Fibroblast of mammary gland (primary cell): ENCODE results near the gene ARID1B.

Source experiments
- DNase-seq: peaks from one replicate; pipeline ENCODE4 v3.0.0-alpha.2; 2010; ENCODE audit warnings: low read depth
- H3K4me3 ChIP-seq: 2 replicates; pipeline ENCODE4 v1.5.1; 2011; ENCODE audit warnings: low read depth, mild to moderate bottlenecking, low read length, moderate library complexity; ENCODE audit not compliant: control insufficient read depth
- TF ChIP-seq, protein P1 (sequence below): conservative IDR thresholded peaks from 2 replicates; pipeline ENCODE4 v1.5.1; 2011; ENCODE audit warnings: low read depth, low read length, inconsistent platforms; ENCODE audit not compliant: control insufficient read depth, insufficient read depth

ARID1B gene

DNA sequence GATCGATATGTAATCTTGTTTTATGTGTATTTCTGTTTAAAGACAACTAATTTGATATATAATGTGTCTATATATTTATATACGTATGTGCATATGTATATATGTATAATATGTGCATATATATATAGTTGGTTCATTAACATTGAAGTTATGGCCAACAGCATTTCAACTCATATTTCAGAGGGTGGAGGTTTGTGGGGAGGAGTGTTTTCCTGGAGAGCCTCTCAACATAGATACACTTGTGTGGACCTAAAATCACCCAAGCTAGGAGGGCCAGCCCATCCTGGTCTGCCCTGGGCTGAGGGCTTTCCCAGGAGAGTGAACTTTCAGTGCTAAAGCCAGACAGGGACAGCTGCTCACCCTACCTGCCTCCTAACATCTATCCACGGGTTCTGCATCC, 477.4 kb downstream of the ARID1B start:
- TF ChIP-seq, protein P1, sequence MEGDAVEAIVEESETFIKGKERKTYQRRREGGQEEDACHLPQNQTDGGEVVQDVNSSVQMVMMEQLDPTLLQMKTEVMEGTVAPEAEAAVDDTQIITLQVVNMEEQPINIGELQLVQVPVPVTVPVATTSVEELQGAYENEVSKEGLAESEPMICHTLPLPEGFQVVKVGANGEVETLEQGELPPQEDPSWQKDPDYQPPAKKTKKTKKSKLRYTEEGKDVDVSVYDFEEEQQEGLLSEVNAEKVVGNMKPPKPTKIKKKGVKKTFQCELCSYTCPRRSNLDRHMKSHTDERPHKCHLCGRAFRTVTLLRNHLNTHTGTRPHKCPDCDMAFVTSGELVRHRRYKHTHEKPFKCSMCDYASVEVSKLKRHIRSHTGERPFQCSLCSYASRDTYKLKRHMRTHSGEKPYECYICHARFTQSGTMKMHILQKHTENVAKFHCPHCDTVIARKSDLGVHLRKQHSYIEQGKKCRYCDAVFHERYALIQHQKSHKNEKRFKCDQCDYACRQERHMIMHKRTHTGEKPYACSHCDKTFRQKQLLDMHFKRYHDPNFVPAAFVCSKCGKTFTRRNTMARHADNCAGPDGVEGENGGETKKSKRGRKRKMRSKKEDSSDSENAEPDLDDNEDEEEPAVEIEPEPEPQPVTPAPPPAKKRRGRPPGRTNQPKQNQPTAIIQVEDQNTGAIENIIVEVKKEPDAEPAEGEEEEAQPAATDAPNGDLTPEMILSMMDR: no peak
- H3K4me3 ChIP-seq: no peak overlapping the region

DNA sequence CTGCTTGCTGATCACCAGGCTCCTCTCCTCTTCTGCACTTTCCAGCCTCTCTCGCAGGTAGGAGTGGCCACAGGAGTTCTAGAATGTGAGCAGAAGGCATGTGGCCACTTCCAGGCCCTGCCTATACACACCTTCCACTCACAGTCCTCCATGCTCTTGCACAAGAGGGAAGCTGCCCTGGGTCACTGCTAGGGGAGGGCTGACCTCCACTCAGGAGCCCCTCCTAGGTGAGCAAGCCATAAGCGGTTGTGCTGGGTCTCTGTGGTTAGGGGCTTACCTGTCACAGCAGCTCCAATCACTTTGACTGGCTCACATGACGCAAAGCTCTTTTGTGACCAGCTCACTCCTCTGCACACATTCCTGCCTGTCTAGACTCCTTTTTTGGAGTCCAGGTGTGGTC, 477.9 kb downstream of the ARID1B start:
- TF ChIP-seq, protein P1: no peak
- DNase-seq: no peak
- no peak overlapping the region for H3K4me3 ChIP-seq

More for the DNA sequence above, 477.4 kb downstream of the ARID1B start:
- no peak for DNase-seq

DNA sequence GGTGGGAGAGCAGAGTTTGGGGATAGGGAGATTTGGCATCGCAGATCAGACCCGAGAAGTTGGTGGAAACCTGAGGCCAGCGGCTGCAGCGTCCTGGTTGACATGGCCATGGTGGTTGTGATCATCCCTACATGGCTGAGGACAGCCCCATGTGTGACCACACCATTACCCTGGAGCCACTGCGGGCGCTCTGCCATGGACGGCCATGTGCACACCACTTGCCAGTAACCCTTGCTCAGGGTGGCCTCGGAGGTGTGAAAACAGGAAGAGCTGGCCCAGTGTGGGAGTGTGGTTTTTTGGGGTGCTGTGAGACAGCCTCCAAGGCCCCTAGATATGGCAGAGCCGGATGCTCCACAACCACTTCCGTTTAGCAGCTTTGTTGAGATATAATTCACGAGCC, 481.7 kb downstream of the ARID1B start:
- TF ChIP-seq, protein P1: no peak
- no peak overlapping the region for H3K4me3 ChIP-seq
- DNase-seq: no peak

DNA sequence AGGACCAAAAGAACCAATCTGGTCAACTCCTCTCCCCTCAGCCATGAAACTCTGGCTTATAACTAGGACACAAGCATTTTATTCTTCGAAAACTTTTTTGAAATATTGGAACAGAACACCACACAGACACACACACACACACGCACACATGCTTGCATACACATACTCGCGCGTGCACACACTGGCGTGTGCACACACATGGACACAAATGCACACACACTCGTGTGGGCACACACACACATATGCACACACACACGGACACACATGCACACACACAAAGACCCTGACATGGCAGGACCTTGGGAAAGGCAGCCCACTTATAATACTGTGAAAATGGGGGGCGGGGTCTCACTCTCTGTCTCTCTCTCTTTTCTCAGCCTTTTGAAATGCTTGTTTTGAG, 482.3 kb downstream of the ARID1B start:
- no peak for DNase-seq
- H3K4me3 ChIP-seq: no peak overlapping the region
- TF ChIP-seq, protein P1: no peak
